Body of pancreas (tissue), 4 donors: Measurements from ENCODE around the gene SLC24A4.

Experiments
- POLR2A ChIP-seq, 3 donors: fragments of 450-650 bp; IDR thresholded peaks; one replicate each; pipeline ENCODE4 v1.6.1; 2016; ENCODE audit warnings: antibody characterized with exemption in 3 of 3, mild to moderate bottlenecking in 2 of 3
- TF ChIP-seq, protein P1 (sequence below), 7 experiments: fragments of 450-650 bp in 4 of 7; fragments of 200-600 bp in 3 of 7; sonication (generic) in 3 of 7; IDR thresholded peaks; one replicate each; pipeline ENCODE4 v1.5.1; 2016 to 2019; ENCODE audit warnings: antibody characterized with exemption in 7 of 7

DNA sequence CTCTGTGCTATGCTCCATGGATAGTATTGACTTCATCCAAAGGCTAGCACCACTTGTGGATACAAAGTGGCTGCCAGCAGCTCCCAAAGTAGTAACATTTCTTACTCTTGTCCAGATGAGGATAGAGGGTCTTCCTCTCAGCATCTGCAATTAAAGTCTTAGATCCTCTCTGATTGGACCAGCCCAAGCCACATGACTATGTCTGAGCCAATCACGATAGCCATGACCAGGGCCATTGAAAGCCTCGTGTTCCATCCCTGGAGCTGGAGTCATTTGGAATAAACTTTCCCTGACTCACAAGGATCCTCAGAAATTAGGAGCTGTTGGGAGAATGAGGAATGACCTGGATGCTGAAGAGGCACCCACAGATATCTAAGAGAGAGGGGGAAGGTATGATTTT lies 28.5 kb upstream of the SLC24A4 start:
- no peak for TF ChIP-seq POLR2A (IDR thresholded peaks at IDR 0.05)
- TF ChIP-seq, protein P1, sequence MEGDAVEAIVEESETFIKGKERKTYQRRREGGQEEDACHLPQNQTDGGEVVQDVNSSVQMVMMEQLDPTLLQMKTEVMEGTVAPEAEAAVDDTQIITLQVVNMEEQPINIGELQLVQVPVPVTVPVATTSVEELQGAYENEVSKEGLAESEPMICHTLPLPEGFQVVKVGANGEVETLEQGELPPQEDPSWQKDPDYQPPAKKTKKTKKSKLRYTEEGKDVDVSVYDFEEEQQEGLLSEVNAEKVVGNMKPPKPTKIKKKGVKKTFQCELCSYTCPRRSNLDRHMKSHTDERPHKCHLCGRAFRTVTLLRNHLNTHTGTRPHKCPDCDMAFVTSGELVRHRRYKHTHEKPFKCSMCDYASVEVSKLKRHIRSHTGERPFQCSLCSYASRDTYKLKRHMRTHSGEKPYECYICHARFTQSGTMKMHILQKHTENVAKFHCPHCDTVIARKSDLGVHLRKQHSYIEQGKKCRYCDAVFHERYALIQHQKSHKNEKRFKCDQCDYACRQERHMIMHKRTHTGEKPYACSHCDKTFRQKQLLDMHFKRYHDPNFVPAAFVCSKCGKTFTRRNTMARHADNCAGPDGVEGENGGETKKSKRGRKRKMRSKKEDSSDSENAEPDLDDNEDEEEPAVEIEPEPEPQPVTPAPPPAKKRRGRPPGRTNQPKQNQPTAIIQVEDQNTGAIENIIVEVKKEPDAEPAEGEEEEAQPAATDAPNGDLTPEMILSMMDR (IDR thresholded peaks at IDR 0.05) = no peak
